ENCODE results near the gene KIAA0513. TPM values are rescaled to one million over a fixed set of nuclear protein-coding genes. Genes with fewer than 3 reads are reported as not detected.

KIAA0513 gene
- total and polyA plus RNA-seq, 10 of the 15 experiments (the other 5 are each of a cell fraction or from before 2014, with no cell fraction given) = 0.14 to 5.8 (median 2.0) TPM

DNA sequence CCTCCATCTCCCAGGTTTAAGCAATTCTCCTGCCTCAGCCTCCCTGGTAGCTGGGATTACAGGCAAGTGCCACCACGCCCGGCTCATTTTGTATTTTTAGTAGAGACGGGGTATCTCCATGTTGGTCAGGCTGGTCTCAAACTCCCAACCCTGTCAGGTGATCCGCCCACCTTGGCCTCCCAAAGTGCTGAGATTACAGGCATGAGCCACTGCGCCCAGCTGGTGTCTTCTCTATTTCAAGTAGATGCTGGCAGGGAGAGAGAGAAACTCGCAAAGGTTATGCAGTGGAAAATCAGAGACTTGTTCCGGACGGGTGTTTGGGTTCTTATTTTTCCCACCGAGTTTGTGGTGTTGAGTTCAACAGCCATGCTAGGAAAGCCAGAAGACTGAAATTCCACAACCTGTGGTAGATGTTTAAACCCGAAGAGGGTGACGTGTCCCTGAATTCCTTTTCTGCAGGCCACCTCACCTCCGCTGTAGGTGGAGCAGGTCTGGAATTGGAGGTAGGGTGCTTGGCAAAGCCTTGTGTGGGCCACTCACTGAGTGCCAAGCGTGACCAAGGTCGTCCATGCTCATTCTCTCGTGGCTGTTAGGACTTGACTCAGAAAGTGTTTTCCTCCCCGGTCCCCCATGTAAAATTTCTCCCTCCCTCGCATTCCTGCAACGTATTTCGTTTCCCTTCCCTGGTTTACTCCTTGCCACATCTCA, 8.9 kb upstream of the KIAA0513 start:
- peaks cover 6% of the 10 kb centered on the region for H3K4me1 ChIP-seq (ENCODE audit: control insufficient read depth, insufficient read depth, low read length)
- H3K4me3 ChIP-seq = no peak overlapping the region
- no peaks in the 10 kb centered on the region for H3K79me2 ChIP-seq (ENCODE audit: control insufficient read depth, insufficient read depth, low read length)
- intact Hi-C loops (cut with micrococcal nuclease; ENCODE audit: unreplicated experiment) = no loop called here
- ChIA-PET POLR2A (no interaction called here), SMC1A (ENCODE audit: uncharacterized antibody, unreplicated experiment) (no interaction called here), CTCF (no interaction called here), RAD21 (ENCODE audit: unreplicated experiment) (no interaction called here)
- H3K27ac ChIP-seq (ENCODE audit: control insufficient read depth, insufficient read depth) = no peak overlapping the region
- no peaks in the 10 kb centered on the region for H3K36me3 ChIP-seq (ENCODE audit: control insufficient read depth in 2 of 2, insufficient read depth in 2 of 2, low read length in 1 of 2)
- H4K20me1 ChIP-seq (ENCODE audit: control insufficient read depth, insufficient read depth) = no peaks in the 10 kb centered on the region
- ATAC-seq (no peak), DNase-seq (ENCODE audit: low read depth, low spot score) (no peak), FAIRE-seq (no peak)
- no peak overlapping the region for H2AFZ ChIP-seq (ENCODE audit: control insufficient read depth, low read depth, low read length)
- WGBS (ENCODE audit: insufficient coverage, insufficient replicate concordance, low lambda C conversion rate, missing lambda C conversion rate) = 73% methylated on average over 19 of the region's 19 CpGs
- no peaks in the 10 kb centered on the region for H3K27me3 ChIP-seq (replicated peaks in 1 of 2; ENCODE audit: control insufficient read depth in 2 of 2, insufficient read depth in 2 of 2, low read length in 1 of 2)
- no peak overlapping the region for H3K4me2 ChIP-seq (ENCODE audit: control insufficient read depth, insufficient read depth)
- in situ Hi-C loops (cut with MboI) = no loop called here
- no TSS peak for BruUV-seq (replicated peaks)
- H3K9ac ChIP-seq (ENCODE audit: control insufficient read depth, insufficient read depth, low read length) = no peak overlapping the region
- no peaks in the 10 kb centered on the region for H3K9me3 ChIP-seq (replicated peaks; ENCODE audit: control insufficient read depth, insufficient read depth, low read length)
- TF ChIP-seq EGR1 (IDR thresholded peaks at IDR 0.05; ENCODE audit: borderline replicate concordance in 1 of 2, low read depth in 2 of 2, low read length in 2 of 2) (no peak), BMI1 (IDR thresholded peaks at IDR 0.05; ENCODE audit: borderline replicate concordance) (no peak), ZNF687 (IDR thresholded peaks at IDR 0.05) (no peak), SKIL (IDR thresholded peaks at IDR 0.05; ENCODE audit: low read depth, poor library complexity, severe bottlenecking) (no peak), HDAC2 (IDR thresholded peaks at IDR 0.05) (no peak), BHLHE40 (IDR thresholded peaks at IDR 0.05; ENCODE audit: borderline replicate concordance in 1 of 2, low read depth in 2 of 2, low read length in 1 of 2) (no peak), EP300 (IDR thresholded peaks at IDR 0.05; ENCODE audit: borderline replicate concordance in 1 of 2, control insufficient read depth in 1 of 2, low read depth in 2 of 2, low read length in 2 of 2) (no peak), MYC (IDR thresholded peaks at IDR 0.05; ENCODE audit: insufficient read depth, insufficient read length, insufficient replicate concordance, low read length, severe bottlenecking) (no peak)
- TF ChIP-seq, protein P1, sequence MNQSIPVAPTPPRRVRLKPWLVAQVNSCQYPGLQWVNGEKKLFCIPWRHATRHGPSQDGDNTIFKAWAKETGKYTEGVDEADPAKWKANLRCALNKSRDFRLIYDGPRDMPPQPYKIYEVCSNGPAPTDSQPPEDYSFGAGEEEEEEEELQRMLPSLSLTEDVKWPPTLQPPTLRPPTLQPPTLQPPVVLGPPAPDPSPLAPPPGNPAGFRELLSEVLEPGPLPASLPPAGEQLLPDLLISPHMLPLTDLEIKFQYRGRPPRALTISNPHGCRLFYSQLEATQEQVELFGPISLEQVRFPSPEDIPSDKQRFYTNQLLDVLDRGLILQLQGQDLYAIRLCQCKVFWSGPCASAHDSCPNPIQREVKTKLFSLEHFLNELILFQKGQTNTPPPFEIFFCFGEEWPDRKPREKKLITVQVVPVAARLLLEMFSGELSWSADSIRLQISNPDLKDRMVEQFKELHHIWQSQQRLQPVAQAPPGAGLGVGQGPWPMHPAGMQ (IDR thresholded peaks at IDR 0.05; ENCODE audit: borderline replicate concordance) = no peak

Data from GM12878 (cell line).